Fibroblast of peridontal ligament (primary cell): ENCODE measurements around the gene BTC.
"Not testable (repeated sequence)": the region's sequence is repeated elsewhere in the genome, so short reads cannot be mapped to it uniquely, and the experiment has no call there.

Source experiments
- DNase-seq: peaks from one replicate; pipeline ENCODE4 v3.0.0-alpha.2; 2010; ENCODE audit errors: extremely low read depth

The BTC gene

GRCh38 chr4:74758551-74759145, 35.7 kb downstream of the BTC start:
- DNase-seq: no peak

GRCh38 chr4:74757136-74757535, 37.2 kb downstream of the BTC start:
- DNase-seq: no peak

- peak; percentile 53 for DNase-seq
These were observed 38.8 kb downstream of the BTC start for GRCh38 chr4:74755486-74755885.

- no peak for DNase-seq
These were observed 40.1 kb downstream of the BTC start for GRCh38 chr4:74754218-74754617.

- no peak for DNase-seq
These were observed 41.5 kb downstream of the BTC start for GRCh38 chr4:74752798-74753197.

- no peak for DNase-seq
These were observed 42.5 kb downstream of the BTC start for GRCh38 chr4:74751856-74752255.

GRCh38 chr4:74751247-74751646, 43.1 kb downstream of the BTC start:
- no peak for DNase-seq

GRCh38 chr4:74742185-74742584, 52.1 kb downstream of the BTC start:
- DNase-seq: no peak

- DNase-seq: peak; percentile 88
These were observed 55.7 kb downstream of the BTC start for GRCh38 chr4:74738464-74739143.

- DNase-seq: no peak
These were observed 59.3 kb downstream of the BTC start for GRCh38 chr4:74734995-74735394.

GRCh38 chr4:74733756-74734155, 60.6 kb downstream of the BTC start:
- no peak for DNase-seq

- peak; percentile 27 for DNase-seq
These were observed 69.3 kb downstream of the BTC start for GRCh38 chr4:74724979-74725378.

- DNase-seq: no peak
These were observed 77.9 kb downstream of the BTC start for GRCh38 chr4:74716436-74716765.

GRCh38 chr4:74715706-74716435, 78.5 kb downstream of the BTC start:
- peak; percentile 39 for DNase-seq

GRCh38 chr4:74714611-74715130, 79.7 kb downstream of the BTC start:
- no peak for DNase-seq

GRCh38 chr4:74708135-74708534, 86.2 kb downstream of the BTC start:
- not testable (repeated sequence) for DNase-seq
